SJSA1 (cell line): ENCODE results near the gene SF3B3. TPM values are rescaled to one million over a fixed set of nuclear protein-coding genes. Genes with fewer than 3 reads are reported as not detected.
A peak's percentile ranks its signal among the peaks of the same experiment; 100 is the strongest.

ENCODE experiments used
- DNase-seq, 2 experiments: peaks; one replicate each; pipeline ENCODE4 v3.0.0-alpha.2; 2015 to 2020; ENCODE audit warnings: low spot score in 2 of 2, low read depth in 1 of 2
- H3K27ac ChIP-seq: fragments of 250-450 bp; sonication (Bioruptor Pico); 2 replicates; pipeline ENCODE4 v1.5.1; 2020; ENCODE audit warnings: mild to moderate bottlenecking, moderate library complexity
- H3K27me3 ChIP-seq: fragments of 250-450 bp; sonication (Bioruptor Pico); replicated peaks from 2 replicates; pipeline ENCODE4 v1.5.1; 2020; ENCODE audit warnings: mild to moderate bottlenecking, moderate library complexity
- H3K36me3 ChIP-seq: fragments of 250-450 bp; sonication (Bioruptor Pico); 2 replicates; pipeline ENCODE4 v1.5.1; 2020; ENCODE audit warnings: mild to moderate bottlenecking
- H3K4me1 ChIP-seq: fragments of 250-450 bp; sonication (Bioruptor Pico); replicated peaks from 2 replicates; pipeline ENCODE4 v1.6.1; 2021; ENCODE audit warnings: mild to moderate bottlenecking
- H3K4me3 ChIP-seq: fragments of 250-450 bp; sonication (Bioruptor Pico); 2 replicates; pipeline ENCODE4 v1.5.1; 2020; ENCODE audit warnings: mild to moderate bottlenecking
- H3K9me3 ChIP-seq: fragments of 250-450 bp; sonication (Bioruptor Pico); replicated peaks from 2 replicates; pipeline ENCODE4 v1.5.1; 2020; ENCODE audit warnings: mild to moderate bottlenecking
- total RNA-seq: library from RNA; depleted of rRNA; stranded (reverse); fragments of >200 nt; shearing (Covaris generic); gene quantifications from 2 replicates; pipeline ENCODE4 v1.2.3, GENCODE V29; 2014

SF3B3 gene
- total RNA-seq, 1 experiment from 2014 or later: 170 TPM

DNA sequence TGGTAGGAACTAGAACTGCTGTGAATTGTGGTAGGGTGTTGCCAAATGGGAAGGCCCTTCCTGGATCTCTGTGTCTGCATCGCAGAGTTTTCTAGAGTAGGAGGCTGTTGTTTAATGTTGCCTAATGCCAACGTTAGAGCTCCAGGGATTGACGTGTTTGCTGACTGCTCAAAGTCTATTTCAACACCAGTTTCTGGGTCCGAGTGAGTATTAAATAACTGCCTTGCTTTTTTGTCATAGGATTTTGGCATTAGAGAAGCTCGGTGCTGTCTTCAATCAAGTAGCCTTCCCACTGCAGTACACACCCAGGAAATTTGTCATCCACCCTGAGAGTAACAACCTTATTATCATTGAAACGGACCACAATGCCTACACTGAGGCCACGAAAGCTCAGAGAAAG is 40.0 kb downstream of the SF3B3 start:
- H3K9me3 ChIP-seq: no peaks in the 10 kb centered on the region
- no peak for DNase-seq
- no peak overlapping the region for H3K27ac ChIP-seq
- H3K27me3 ChIP-seq: no peaks in the 10 kb centered on the region
- H3K36me3 ChIP-seq: peaks cover 100% of the 10 kb centered on the region
- H3K4me1 ChIP-seq: no peaks in the 10 kb centered on the region
- H3K4me3 ChIP-seq: no peak overlapping the region

DNA sequence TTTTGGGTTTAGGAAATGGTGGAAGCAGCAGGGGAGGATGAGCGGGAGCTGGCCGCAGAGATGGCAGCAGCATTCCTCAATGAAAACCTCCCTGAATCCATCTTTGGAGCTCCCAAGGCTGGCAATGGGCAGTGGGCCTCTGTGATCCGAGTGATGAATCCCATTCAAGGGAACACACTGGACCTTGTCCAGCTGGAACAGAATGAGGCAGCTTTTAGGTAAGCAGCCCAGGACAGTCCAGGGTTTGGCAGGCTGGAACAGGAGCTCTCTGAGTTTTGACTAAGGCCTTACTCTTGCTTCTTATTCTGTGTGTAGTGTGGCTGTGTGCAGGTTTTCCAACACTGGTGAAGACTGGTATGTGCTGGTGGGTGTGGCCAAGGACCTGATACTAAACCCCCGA is 41.4 kb downstream of the SF3B3 start:
- H3K4me3 ChIP-seq: no peak overlapping the region
- peaks cover 100% of the 10 kb centered on the region for H3K36me3 ChIP-seq
- H3K27ac ChIP-seq: no peak overlapping the region
- H3K27me3 ChIP-seq: no peaks in the 10 kb centered on the region
- H3K4me1 ChIP-seq: no peaks in the 10 kb centered on the region
- H3K9me3 ChIP-seq: no peaks in the 10 kb centered on the region
- DNase-seq: no peak

DNA sequence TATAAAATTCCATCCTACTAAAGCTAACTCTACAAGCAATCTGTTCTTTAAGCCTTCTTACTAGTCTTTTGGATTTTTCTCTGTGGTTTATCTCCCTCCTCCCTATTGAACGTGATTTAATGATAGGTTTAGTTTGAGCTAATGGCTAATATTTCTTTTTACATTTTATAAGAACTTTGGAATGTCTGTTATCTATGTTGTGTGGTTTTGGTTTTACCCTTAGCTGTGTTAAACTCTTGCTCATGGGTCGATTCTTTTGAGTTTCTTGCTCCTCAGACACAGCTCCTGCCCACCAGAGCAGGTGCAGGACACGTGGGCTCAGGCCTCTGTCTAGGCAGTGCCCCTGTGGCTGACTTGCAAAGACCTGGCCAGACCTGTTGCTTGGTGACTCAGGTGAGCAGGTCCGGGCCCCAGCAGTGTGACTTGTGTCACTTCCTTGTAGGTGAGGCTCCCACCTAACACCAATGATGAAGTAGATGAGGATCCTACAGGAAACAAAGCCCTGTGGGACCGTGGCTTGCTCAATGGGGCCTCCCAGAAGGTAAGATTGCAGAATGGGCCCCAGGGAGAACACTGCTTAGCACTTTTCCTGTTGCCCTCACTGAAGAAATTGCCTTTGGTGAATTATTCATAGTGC is 45.1 kb downstream of the SF3B3 start:
- Histone ChIP-seq H3K4me3 (no peak overlapping the region), H3K27ac (no peak overlapping the region), H3K9me3 (no peaks in the 10 kb centered on the region), H3K4me1 (peaks cover 25% of the 10 kb centered on the region), H3K27me3 (no peaks in the 10 kb centered on the region), H3K36me3 (peaks cover 100% of the 10 kb centered on the region)
- no peak for DNase-seq

DNA sequence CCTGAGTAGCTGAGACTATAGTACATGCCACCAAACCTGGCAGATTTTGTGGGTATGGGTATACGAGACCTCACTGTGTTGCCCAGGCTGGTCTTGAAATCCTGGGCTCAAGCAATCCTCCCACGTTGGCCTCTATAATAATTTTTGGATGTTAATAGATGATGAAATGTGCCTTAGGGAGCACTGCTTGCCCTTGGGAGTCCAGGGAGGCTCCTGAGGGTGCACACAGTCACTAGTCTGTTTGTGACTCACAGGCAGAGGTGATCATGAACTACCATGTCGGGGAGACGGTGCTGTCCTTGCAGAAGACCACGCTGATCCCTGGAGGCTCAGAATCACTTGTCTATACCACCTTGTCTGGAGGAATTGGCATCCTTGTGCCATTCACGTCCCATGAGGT is 46.1 kb downstream of the SF3B3 start:
- H3K36me3 ChIP-seq: peaks cover 99% of the 10 kb centered on the region
- no peak overlapping the region for H3K4me3 ChIP-seq
- no peak overlapping the region for H3K27ac ChIP-seq
- peak in 1 of 2 experiments; percentile 28 for DNase-seq
- peaks cover 33% of the 10 kb centered on the region for H3K4me1 ChIP-seq
- no peaks in the 10 kb centered on the region for H3K27me3 ChIP-seq
- H3K9me3 ChIP-seq: no peaks in the 10 kb centered on the region

DNA sequence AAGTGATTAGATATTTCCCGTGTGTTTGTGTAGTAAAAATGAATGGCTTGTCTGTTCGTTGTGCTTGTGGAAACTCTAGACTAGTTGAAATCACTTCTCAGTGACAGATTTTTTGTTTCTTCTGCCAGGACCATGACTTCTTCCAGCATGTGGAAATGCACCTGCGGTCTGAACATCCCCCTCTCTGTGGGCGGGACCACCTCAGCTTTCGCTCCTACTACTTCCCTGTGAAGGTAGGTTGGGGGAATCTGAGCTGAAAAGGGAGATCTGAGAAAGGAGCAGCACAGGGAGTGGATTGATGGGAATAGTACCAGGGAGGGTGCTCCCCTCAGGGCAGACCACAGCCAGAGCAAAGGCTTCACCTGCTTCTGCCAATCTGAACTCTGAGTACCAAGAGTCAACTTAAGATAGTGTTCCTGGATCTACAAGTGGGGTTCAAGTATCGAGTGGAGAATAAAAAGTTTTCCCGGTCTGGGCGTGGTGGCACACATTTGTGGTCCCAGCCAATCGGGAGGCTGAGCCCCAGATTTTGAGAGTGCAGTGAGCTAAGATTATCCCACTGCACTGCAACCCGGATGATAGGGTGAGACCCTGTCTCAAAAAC is 47.5 kb downstream of the SF3B3 start:
- DNase-seq: peak in 1 of 2 experiments; percentile 20
- Histone ChIP-seq H3K27ac (no peak overlapping the region), H3K4me3 (no peak overlapping the region), H3K9me3 (no peaks in the 10 kb centered on the region), H3K4me1 (peaks cover 37% of the 10 kb centered on the region), H3K36me3 (peaks cover 95% of the 10 kb centered on the region), H3K27me3 (no peaks in the 10 kb centered on the region)

DNA sequence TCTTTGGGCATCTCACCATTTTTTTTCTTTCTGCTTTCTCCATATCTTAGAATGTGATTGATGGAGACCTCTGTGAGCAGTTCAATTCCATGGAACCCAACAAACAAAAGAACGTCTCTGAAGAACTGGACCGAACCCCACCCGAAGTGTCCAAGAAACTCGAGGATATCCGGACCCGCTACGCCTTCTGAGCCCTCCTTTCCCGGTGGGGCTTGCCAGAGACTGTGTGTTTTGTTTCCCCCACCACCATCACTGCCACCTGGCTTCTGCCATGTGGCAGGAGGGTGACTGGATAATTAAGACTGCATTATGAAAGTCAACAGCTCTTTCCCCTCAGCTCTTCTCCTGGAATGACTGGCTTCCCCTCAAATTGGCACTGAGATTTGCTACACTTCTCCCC is 48.0 kb downstream of the SF3B3 start:
- Histone ChIP-seq H3K27ac (no peak overlapping the region), H3K27me3 (no peaks in the 10 kb centered on the region), H3K36me3 (peaks cover 90% of the 10 kb centered on the region), H3K4me3 (no peak overlapping the region), H3K9me3 (no peaks in the 10 kb centered on the region), H3K4me1 (peaks cover 41% of the 10 kb centered on the region)
- peak in 1 of 2 experiments; percentile 14 for DNase-seq

DNA sequence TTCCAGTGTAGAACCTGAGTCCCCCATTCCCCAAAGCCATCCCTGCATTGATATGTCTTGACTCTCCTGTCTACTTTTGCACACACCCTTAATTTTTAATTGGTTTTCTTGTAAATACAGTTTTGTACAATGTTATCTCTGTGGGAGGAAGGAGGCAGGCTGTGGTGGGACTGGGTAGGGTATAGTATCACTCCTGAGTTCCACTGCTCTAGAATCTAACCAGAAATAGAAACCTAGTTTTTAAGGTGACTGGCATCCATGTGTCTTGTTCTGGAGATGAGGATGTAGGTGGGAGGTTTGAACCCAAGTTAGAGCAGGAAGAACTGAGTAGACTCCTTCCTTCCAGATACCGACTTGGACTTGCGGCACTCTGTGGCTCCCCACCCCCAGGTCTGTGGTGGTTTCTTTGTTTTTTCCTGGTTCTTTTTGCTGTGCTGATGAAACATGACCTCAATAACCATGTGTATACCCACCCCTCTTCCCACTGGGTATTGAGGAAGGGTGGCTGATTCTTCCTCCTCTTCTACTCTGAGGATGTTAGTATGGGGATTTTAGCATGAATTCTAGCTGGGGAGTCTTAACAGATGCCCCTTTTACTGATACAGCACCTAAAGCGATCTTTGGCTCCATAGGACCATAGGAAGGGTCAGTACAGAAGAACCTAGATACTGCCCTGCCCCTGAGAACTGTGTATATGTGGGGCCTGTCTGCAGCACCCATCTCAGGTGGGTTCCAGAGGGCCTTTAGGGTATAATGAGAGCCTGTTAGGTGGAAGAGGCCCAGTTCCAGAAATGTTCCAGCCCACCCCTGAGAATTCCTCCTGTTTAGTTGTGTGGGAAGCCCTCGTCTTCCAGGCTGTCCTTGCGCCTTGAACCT is 48.7 kb downstream of the SF3B3 start:
- H3K27ac ChIP-seq: peak overlapping the region; percentile 3; the same call in 1 of the 2 replicates
- peaks cover 48% of the 10 kb centered on the region for H3K4me1 ChIP-seq
- H3K9me3 ChIP-seq: no peaks in the 10 kb centered on the region
- no peak overlapping the region for H3K4me3 ChIP-seq
- no peak for DNase-seq
- H3K27me3 ChIP-seq: no peaks in the 10 kb centered on the region
- H3K36me3 ChIP-seq: peaks cover 83% of the 10 kb centered on the region

DNA sequence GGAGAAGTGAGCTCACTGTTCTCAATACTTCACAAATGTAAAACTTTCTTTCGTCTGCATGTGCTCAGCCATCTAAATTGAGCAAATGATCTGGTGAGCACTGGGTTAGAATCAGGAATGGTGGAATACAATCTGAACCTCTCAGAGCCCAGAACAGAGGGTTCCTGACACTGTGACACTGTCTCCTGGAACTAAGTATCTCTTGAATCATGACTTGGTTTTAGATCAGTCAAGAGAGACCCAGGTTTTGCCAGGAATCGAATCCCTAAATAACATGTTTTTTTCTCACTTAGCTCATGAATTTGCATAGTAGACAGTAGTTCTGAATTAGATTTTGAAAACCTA is 49.3 kb downstream of the SF3B3 start:
- no peak for DNase-seq
- H3K9me3 ChIP-seq: no peaks in the 10 kb centered on the region
- peak overlapping the region; percentile 3; the same call in 1 of the 2 replicates for H3K27ac ChIP-seq
- H3K36me3 ChIP-seq: peaks cover 77% of the 10 kb centered on the region
- H3K4me3 ChIP-seq: no peak overlapping the region
- H3K27me3 ChIP-seq: no peaks in the 10 kb centered on the region
- peaks cover 54% of the 10 kb centered on the region for H3K4me1 ChIP-seq

DNA sequence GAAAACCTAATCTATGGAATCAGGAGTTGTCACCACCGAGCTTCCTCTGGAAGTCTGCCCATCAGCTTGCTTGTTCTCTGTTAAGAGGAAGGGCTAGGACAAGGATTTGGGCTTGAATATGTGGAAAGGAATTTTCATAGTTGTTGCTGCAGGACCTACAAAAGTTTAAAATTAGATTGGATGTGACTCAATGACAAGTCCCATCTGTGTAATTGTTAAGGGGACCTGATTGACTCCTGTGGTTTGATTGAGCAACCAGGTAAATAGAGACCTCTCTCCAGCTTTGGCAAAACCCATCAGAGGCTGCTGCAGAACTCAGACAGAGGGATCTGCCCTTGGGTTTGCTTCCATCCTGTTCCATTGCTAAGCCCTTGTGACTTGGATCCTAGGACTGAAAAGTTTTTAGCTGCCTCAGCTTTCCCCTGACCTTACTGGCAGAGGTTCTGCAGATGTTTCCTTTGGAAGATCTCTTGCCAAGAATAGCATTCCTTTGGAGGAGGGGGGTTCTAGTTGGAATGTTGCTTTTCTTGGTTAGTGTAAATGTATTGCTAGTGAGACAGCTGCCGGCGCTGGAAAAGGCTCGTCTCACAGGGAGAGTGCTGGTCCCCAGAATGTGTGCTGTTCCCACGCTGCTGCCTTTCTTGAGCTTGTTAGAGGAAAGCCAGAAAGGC is 50.0 kb downstream of the SF3B3 start:
- peak overlapping the region; percentile 29; the same call in 1 of the 2 replicates for H3K27ac ChIP-seq
- H3K4me3 ChIP-seq: no peak overlapping the region
- H3K4me1 ChIP-seq: peaks cover 54% of the 10 kb centered on the region
- no peaks in the 10 kb centered on the region for H3K27me3 ChIP-seq
- peaks cover 70% of the 10 kb centered on the region for H3K36me3 ChIP-seq
- DNase-seq: peak; percentile 59 to 77
- H3K9me3 ChIP-seq: no peaks in the 10 kb centered on the region

DNA sequence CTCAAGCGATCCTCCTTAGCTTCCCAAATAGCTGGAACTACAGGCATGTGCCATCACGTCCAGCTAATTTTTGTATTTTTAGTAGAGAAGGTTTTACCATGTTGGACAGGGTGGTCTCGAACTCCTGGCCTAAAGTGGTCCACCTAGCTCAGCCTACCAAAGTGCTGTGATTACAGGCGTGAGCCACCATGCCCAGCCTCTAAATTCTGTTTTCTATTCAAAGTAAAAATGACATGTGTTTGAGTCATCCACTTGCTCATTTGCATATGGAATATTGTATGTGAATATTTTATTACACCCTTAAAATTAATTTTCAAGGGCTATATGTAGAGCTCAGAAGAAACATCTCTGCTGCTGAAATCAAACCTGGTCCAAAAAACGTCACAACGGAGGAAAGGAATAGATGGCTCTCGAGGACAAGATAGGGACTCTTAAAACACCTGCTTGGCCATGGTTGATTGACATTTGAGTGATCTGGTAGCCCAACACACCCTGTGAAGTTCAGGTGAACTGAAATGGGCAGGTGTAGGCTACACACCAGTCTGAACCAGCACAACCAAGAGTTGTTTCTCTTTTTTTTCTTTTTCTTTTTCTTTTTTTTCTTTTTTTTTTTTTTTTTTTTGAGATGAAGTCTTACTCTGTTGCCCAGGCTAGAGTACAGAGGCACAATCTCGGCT is 51.1 kb downstream of the SF3B3 start:
- H3K36me3 ChIP-seq: peaks cover 59% of the 10 kb centered on the region
- no peak for DNase-seq
- H3K4me3 ChIP-seq: no peak overlapping the region
- peaks cover 54% of the 10 kb centered on the region for H3K4me1 ChIP-seq
- H3K9me3 ChIP-seq: no peaks in the 10 kb centered on the region
- no peaks in the 10 kb centered on the region for H3K27me3 ChIP-seq
- no peak overlapping the region for H3K27ac ChIP-seq

DNA sequence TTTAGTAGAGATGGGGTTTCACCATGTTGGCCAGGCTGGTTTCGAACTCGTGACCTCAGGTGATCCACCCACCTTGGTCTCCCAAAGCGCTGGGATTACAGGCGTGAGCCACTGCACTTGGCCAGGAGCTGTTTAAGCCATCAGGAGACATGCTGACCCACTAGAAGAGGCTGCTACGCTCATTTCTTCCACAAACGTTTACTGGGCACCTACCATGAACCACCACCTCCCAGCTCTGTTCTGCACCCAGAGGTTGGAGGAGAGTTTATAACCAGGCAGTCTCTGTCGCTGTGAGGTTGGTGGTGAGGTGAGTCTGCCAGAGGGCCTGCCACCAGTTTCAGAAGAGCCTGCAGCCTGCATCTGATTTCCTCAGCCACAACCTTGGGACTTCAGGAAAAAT is 51.8 kb downstream of the SF3B3 start:
- Histone ChIP-seq H3K36me3 (peaks cover 52% of the 10 kb centered on the region), H3K27ac (no peak overlapping the region), H3K4me3 (no peak overlapping the region), H3K9me3 (no peaks in the 10 kb centered on the region), H3K27me3 (no peaks in the 10 kb centered on the region), H3K4me1 (peaks cover 54% of the 10 kb centered on the region)
- DNase-seq: no peak

DNA sequence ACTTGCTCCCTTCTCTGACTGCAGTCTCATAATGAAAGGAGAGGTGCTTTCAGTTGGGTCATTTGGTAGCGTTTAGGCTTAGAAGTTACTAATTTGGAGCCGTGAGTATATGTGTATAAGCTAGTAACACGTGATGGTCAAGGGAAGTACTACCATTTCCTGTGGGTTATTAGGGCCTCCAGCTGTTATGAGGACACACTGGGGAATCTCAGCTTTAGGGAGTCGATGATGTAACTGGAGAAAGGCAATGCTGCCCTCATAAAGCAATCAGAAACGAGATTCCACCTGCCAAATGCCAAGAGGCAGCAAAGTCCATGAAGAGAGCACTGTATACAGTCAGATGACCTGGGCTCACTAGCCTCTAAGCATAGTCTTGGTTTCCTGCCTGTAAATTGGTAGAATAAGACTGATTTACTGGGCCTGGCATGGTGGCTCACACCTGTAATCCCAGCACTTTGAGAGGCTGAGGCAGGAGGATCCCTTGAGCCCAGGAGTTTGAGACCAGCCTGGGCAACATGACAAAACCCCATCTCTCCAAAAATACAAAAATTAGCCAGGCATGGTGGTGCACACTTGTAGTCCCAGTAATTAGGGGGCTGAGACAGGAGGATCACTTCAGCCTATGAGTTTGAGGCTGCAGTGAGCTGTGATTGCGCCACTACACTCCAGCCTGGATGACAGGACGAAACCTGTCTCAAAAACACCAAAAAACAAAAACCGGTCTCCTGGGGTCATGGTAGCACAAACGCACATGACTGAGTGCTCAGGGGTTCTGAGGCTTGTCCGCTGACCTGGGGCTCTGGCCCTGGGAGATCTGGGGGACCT is 53.0 kb downstream of the SF3B3 start:
- Histone ChIP-seq H3K27ac (no peak overlapping the region), H3K4me3 (no peak overlapping the region), H3K36me3 (peaks cover 40% of the 10 kb centered on the region), H3K4me1 (peaks cover 49% of the 10 kb centered on the region), H3K27me3 (no peaks in the 10 kb centered on the region), H3K9me3 (no peaks in the 10 kb centered on the region)
- DNase-seq: no peak
